ENCODE data around the gene ZFP36L2.

DNA sequence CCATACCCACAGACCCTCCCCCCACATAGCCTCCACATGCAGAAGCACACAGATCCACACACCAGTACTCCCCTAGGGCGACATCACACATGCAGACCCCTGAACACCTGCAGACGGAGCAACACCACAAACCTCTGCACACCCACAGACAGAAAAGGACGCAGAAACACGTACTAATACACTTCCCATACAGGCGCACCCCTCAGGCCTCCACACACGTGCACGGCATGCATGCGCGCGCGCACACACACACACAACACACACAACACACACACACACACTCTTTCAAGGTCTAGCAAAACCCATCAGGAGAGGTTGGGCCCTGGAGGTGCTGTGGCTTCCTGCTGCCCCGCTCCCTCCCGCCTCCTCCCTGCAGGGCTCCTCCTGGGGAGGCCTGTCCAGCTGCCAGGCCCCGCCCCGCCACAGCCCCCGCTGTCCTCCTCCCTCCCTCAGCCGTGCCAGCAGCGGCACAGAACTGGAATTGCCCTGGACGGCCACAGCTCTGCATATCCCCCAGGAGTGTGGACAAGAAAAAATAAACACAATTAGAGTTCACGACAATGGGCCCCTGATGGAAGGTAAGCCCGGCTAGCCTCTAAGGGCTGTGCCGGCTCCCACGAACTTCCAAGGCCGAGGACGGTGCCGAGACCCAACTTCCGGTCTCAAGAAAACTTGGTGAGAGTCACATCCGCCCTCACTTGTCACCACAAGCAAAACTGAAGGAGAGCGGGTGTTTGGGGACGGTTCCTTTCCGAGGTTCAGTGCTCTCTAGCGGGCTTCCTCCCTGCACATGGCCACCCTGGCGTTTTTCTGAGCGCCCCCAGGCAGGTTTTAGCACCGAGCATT, 6.8 kb downstream of the ZFP36L2 start:
- TF ChIP-seq CTCF (IDR thresholded peaks at IDR 0.05) = no peak
- peak; percentile 31 for TF ChIP-seq POLR2A (IDR thresholded peaks at IDR 0.05)
- TF ChIP-seq EP300 (IDR thresholded peaks at IDR 0.05) = no peak
